ENCODE measurements around the gene DYNC1I2. TPM values are rescaled to one million over a fixed set of nuclear protein-coding genes. Genes with fewer than 3 reads are reported as not detected.

The DYNC1I2 gene
- total and polyA plus RNA-seq, 2 of the 4 experiments (the other 2 are of a cell fraction), result 110 to 114 TPM

DNA sequence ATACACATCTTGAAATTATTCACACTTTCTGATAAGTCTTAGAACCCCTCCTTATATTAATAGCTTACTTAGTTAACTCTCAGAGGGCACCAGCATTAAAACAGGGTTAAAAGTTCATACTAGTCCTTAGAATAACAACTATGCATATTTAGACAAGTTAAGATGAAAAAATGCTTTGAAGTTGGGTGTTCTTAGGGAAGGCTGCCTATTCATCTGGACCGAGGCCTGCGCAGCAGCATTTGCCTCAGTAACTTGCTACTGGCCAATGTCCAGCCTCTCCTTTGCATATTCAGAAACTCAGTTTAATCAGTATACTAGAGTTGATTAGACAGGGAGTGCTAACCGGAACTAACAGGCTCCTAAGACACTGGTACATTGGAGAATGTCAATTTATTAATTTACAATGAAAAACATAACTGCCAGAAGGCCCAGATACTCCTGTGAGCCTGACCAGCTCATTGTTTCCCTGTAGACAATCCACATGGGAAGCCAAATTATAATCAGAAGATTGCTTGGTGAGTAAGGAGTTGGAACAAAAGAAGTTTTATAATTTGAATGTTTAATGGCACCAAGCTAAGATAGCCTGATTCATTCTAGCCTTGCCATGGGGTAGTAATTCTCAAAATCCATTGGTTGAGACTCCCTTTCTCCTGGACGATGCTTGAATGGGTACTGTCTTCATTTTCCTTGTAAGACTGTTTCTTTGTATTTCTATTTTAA lies 48.9 kb downstream of the DYNC1I2 start:
- no peak overlapping the region for H3K4ac ChIP-seq (ENCODE audit: low read depth, low read length)
- H3K9ac ChIP-seq (ENCODE audit: low read depth, low read length), result no peak overlapping the region
- H2BK20ac ChIP-seq (ENCODE audit: low read depth, low read length), result no peak overlapping the region
- peaks cover 17 to 20% of the 10 kb centered on the region in 2 experiments for H3K79me1 ChIP-seq (ENCODE audit: low read depth in 1 of 2, low read length in 2 of 2)
- no peak overlapping the region for H3K4me3 ChIP-seq (ENCODE audit: insufficient read depth, low read depth, low read length)
- no peaks in the 10 kb centered on the region; the same call in 1 of the 2 replicates for H3K9me1 ChIP-seq (ENCODE audit: insufficient read depth, low read length)
- no peaks in the 10 kb centered on the region for H3K27me3 ChIP-seq (ENCODE audit: control insufficient read depth, insufficient read depth, low read length)
- no peak overlapping the region for H3K56ac ChIP-seq (ENCODE audit: extremely low read depth, insufficient read depth, low read length)
- no peak overlapping the region for H3K14ac ChIP-seq (replicated peaks; ENCODE audit: low read depth, low read length)
- H4K20me1 ChIP-seq (ENCODE audit: insufficient read depth, low read length), result peaks cover 4% of the 10 kb centered on the region; the same call in 1 of the 2 replicates
- WGBS, 2 experiments (ENCODE audit: extremely low coverage in 2 of 2, insufficient read length in 1 of 2), result no CpG with 5 or more reads among the region's 4 CpGs
- no peak overlapping the region for H4K8ac ChIP-seq (ENCODE audit: low read depth in 2 of 2, low read length in 2 of 2)
- no peak overlapping the region for H3K4me2 ChIP-seq (ENCODE audit: low read depth, low read length)
- H3K4me1 ChIP-seq (ENCODE audit: control insufficient read depth, insufficient read depth, low read length), result peaks cover 4% of the 10 kb centered on the region; the same call in 1 of the 2 replicates
- ATAC-seq (ENCODE audit: low read depth) (no peak), DNase-seq (no peak)
- in situ Hi-C loops (cut with MboI; ENCODE audit: low sequenced_read_pairs), result no loop called here
- no peak overlapping the region for H2BK5ac ChIP-seq (ENCODE audit: low read depth, low read length, poor library complexity, severe bottlenecking)
- no peak overlapping the region for H2AK9ac ChIP-seq (replicated peaks; ENCODE audit: low read depth, low read length, poor library complexity)
- no peak overlapping the region for H4K5ac ChIP-seq (ENCODE audit: low read depth, low read length)
- intact Hi-C loops (cut with micrococcal nuclease), result no loop called here
- no peak overlapping the region for H3K18ac ChIP-seq (ENCODE audit: low read depth, low read length)
- TF ChIP-seq MXI1 (IDR thresholded peaks at IDR 0.05; ENCODE audit: borderline replicate concordance, low read depth, low read length) (no peak), POLR2A (IDR thresholded peaks at IDR 0.05; ENCODE audit: low read depth, low read length) (no peak), RCOR1 (IDR thresholded peaks at IDR 0.05; ENCODE audit: insufficient replicate concordance, low read length) (no peak), RFX5 (IDR thresholded peaks at IDR 0.05; ENCODE audit: low read depth, low read length) (no peak), MAFK (IDR thresholded peaks at IDR 0.05; ENCODE audit: low read depth, low read length) (no peak), CTCF (conservative IDR thresholded peaks at IDR 0.05; ENCODE audit: low read depth, low read length) (no peak), USF2 (IDR thresholded peaks at IDR 0.05; ENCODE audit: low read depth, low read length) (no peak), CHD1 (IDR thresholded peaks at IDR 0.05; ENCODE audit: low read depth, low read length) (no peak), CEBPB (IDR thresholded peaks at IDR 0.05; ENCODE audit: low read depth, low read length) (no peak), ELK1 (IDR thresholded peaks at IDR 0.05; ENCODE audit: borderline replicate concordance, low read depth, low read length) (no peak), FOS (IDR thresholded peaks at IDR 0.05; ENCODE audit: low read depth, low read length) (no peak), BHLHE40 (IDR thresholded peaks at IDR 0.05; ENCODE audit: low read depth, low read length) (no peak), MAZ (IDR thresholded peaks at IDR 0.05; ENCODE audit: borderline replicate concordance, low read depth, low read length) (no peak), RAD21 (IDR thresholded peaks at IDR 0.05; ENCODE audit: low read length) (no peak), SMC3 (IDR thresholded peaks at IDR 0.05; ENCODE audit: low read depth, low read length) (no peak), NFE2L2 (IDR thresholded peaks at IDR 0.05; ENCODE audit: low read depth, low read length) (no peak)
- H3K9me3 ChIP-seq (ENCODE audit: control insufficient read depth, insufficient read depth, low read length), result no peaks in the 10 kb centered on the region
- H3K36me3 ChIP-seq (ENCODE audit: control insufficient read depth, insufficient read depth, low read length), result peaks cover 30% of the 10 kb centered on the region
- no peak overlapping the region for H3K23ac ChIP-seq (ENCODE audit: low read depth, low read length)
- no peak overlapping the region for H2BK120ac ChIP-seq (ENCODE audit: low read depth, low read length)
- H4K91ac ChIP-seq (ENCODE audit: insufficient read depth, low read depth, low read length), result no peak overlapping the region
- no TSS peak for BruUV-seq (replicated peaks)
- CTCF ChIA-PET, result interaction anchor here (0.7 kb wide), 1 partner anchor 14 kb away, joined by 3 read pairs; no protein-coding TSS in a partner anchor
- H3K27ac ChIP-seq (ENCODE audit: insufficient read depth, low read length), result no peak overlapping the region
- POLR2A ChIA-PET (ENCODE audit: unreplicated experiment), result no interaction called here
- no peak overlapping the region for H2AK5ac ChIP-seq (ENCODE audit: low read depth, low read length)
- dilution Hi-C loops (cut with HindIII; ENCODE audit: low sequenced_read_pairs, unreplicated experiment), result no loop called here
- H2AFZ ChIP-seq (replicated peaks; ENCODE audit: low read length, poor library complexity), result no peak overlapping the region
- H2BK15ac ChIP-seq (ENCODE audit: low read depth, low read length), result no peak overlapping the region
